Adipose tissue (tissue), 3 donors: ENCODE measurements around the gene CDS2. TPM values are rescaled to one million over a fixed set of nuclear protein-coding genes. Genes with fewer than 3 reads are reported as not detected.

Source experiments
- H3K27ac ChIP-seq: one replicate; pipeline ENCODE4 v1.5.1; 2013; ENCODE audit warnings: low read depth, low read length
- WGBS, 3 donors: extraction: QIAGEN DNeasy Blood & Tissue Kit; methylation state at CpG; one replicate each; pipeline ENCODE4 v1.1.7; 2013; 5-methylcytosine and 5-hydroxymethylcytosine counted together
- polyA plus RNA-seq, 3 donors: library from polyadenylated mRNA; stranded (reverse); fragments of 200-250 nt; gene quantifications; one replicate each; pipeline ENCODE4 v1.2.3, GENCODE V29; 2013
- donor health status: healthy with polysubstance abuse.
- donor health status: Bipolar disorder and iron deficiency.
- donor health status: healthy.

The CDS2 gene
- polyA plus RNA-seq, 3 donors = 7.1 to 14.8 (median 10.7) TPM

- no peak overlapping the region for H3K27ac ChIP-seq
- WGBS, 3 donors = 52 to 73% (median 59%) methylated on average over 2 of the region's 2 CpGs
These were observed 20.2 kb downstream of the CDS2 start for GRCh38 chr20:5146871-5147592.

GRCh38 chr20:5148581-5148980 lies 21.8 kb downstream of the CDS2 start:
- H3K27ac ChIP-seq = no peak overlapping the region
- WGBS, 3 donors = 67 to 82% (median 77%) methylated on average over 6 of the region's 6 CpGs

- 88 to 93% (median 89%) methylated on average over 3 of the region's 3 CpGs for WGBS, 3 donors
- no peak overlapping the region for H3K27ac ChIP-seq
These were observed 23.1 kb downstream of the CDS2 start for GRCh38 chr20:5149892-5150225.

GRCh38 chr20:5150226-5151076 lies 23.6 kb downstream of the CDS2 start:
- WGBS, 3 donors = 82 to 86% (median 84%) methylated on average over 13 of the region's 13 CpGs
- no peak overlapping the region for H3K27ac ChIP-seq

GRCh38 chr20:5153152-5153467 lies 26.3 kb downstream of the CDS2 start:
- H3K27ac ChIP-seq = no peak overlapping the region
- 85 to 91% (median 91%) methylated on average over 3 of the region's 3 CpGs for WGBS, 3 donors

- 81 to 89% (median 85%) methylated on average over 5 of the region's 5 CpGs for WGBS, 3 donors
- H3K27ac ChIP-seq = no peak overlapping the region
These were observed 27.1 kb downstream of the CDS2 start for GRCh38 chr20:5153612-5154542.

- H3K27ac ChIP-seq = no peak overlapping the region
- 91 to 97% (median 95%) methylated on average over 6 of the region's 6 CpGs for WGBS, 3 donors
These were observed 27.7 kb downstream of the CDS2 start for GRCh38 chr20:5154543-5154925.

- no peak overlapping the region for H3K27ac ChIP-seq
- WGBS, 3 donors = 84 to 93% (median 90%) methylated on average over 2 of the region's 2 CpGs
These were observed 28.6 kb downstream of the CDS2 start for GRCh38 chr20:5155404-5155803.

GRCh38 chr20:5156675-5157448 lies 30.1 kb downstream of the CDS2 start:
- WGBS, 3 donors = 45 to 62% (median 60%) methylated on average over 4 of the region's 4 CpGs
- no peak overlapping the region for H3K27ac ChIP-seq

- H3K27ac ChIP-seq = no peak overlapping the region
- 73 to 85% (median 84%) methylated on average over 3 of the region's 3 CpGs for WGBS, 3 donors
These were observed 33.1 kb downstream of the CDS2 start for GRCh38 chr20:5159928-5160327.

- no peak overlapping the region for H3K27ac ChIP-seq
These were observed 34.1 kb downstream of the CDS2 start for GRCh38 chr20:5160882-5161281.

GRCh38 chr20:5161536-5162164 lies 34.8 kb downstream of the CDS2 start:
- 96% methylated on average over 6 of the region's 6 CpGs for WGBS, 3 donors
- H3K27ac ChIP-seq = no peak overlapping the region

GRCh38 chr20:5164645-5165625 lies 38.1 kb downstream of the CDS2 start:
- H3K27ac ChIP-seq = no peak overlapping the region
- 75 to 79% (median 79%) methylated on average over 13 of the region's 13 CpGs for WGBS, 3 donors

- H3K27ac ChIP-seq = no peak overlapping the region
- WGBS, 3 donors = 10 to 49% (median 16%) methylated on average over 3 of the region's 3 CpGs
These were observed 42.0 kb downstream of the CDS2 start for GRCh38 chr20:5168651-5169396.

- no peak overlapping the region for H3K27ac ChIP-seq
- WGBS, 3 donors = 63 to 71% (median 66%) methylated on average over 8 of the region's 8 CpGs
These were observed 43.5 kb downstream of the CDS2 start for GRCh38 chr20:5170341-5170740.

GRCh38 chr20:5171064-5171789 lies 44.4 kb downstream of the CDS2 start:
- 67 to 73% (median 70%) methylated on average over 14 of the region's 14 CpGs for WGBS, 3 donors
- H3K27ac ChIP-seq = no peak overlapping the region
